HL-60 (cell line): ENCODE results near the gene P2RX2.

Source experiments
- POLR2AphosphoS5 ChIP-seq: IDR thresholded peaks from 2 replicates; pipeline ENCODE4 v1.6.1; 2012; ENCODE audit warnings: low read depth
- TF ChIP-seq, protein P1 (sequence below): IDR thresholded peaks from one replicate; pipeline ENCODE4 v1.5.1; 2011; ENCODE audit warnings: low read length, control low read depth, inconsistent platforms; ENCODE audit not compliant: insufficient read depth
- TF ChIP-seq, protein P2 (sequence below): IDR thresholded peaks from 2 replicates; pipeline ENCODE4 v1.6.1; 2012; ENCODE audit warnings: low read depth; ENCODE audit not compliant: insufficient replicate concordance

DNA sequence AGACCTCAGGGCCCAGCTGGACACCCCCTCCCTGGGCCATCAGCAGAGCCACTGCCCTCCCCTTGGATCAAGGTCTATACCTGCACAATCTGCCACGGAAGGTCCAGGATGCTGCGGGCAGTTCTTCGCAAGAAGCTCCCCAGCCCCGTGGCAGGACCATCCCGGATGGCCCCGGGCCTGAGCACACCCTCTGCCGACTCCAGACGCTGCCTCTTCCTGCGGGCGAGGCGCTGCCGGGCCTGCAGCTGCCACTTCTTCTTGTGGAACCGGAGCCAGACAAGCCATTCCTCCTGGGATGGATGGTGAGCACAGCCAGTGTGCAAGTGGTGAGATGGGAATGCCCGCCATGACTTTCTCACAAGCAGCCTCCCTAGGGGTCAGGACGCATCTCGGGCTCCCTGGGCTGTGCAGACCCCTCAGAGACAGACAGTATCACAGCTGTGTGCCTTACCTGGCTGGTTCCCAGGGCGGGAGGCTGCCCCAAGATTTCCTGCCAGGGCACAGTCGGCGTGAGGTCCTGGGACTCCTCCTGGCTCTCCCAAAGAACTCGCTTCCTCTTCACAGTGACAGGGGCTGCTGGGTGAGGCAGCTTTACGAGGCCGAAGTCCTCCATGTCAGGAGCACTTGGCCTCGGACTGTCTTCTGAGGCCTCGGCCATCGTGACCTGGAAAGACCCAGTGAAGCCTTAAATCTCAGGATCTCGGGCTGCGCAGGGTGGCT is 30.8 kb downstream of the P2RX2 start:
- TF ChIP-seq, protein P1, sequence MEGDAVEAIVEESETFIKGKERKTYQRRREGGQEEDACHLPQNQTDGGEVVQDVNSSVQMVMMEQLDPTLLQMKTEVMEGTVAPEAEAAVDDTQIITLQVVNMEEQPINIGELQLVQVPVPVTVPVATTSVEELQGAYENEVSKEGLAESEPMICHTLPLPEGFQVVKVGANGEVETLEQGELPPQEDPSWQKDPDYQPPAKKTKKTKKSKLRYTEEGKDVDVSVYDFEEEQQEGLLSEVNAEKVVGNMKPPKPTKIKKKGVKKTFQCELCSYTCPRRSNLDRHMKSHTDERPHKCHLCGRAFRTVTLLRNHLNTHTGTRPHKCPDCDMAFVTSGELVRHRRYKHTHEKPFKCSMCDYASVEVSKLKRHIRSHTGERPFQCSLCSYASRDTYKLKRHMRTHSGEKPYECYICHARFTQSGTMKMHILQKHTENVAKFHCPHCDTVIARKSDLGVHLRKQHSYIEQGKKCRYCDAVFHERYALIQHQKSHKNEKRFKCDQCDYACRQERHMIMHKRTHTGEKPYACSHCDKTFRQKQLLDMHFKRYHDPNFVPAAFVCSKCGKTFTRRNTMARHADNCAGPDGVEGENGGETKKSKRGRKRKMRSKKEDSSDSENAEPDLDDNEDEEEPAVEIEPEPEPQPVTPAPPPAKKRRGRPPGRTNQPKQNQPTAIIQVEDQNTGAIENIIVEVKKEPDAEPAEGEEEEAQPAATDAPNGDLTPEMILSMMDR = no peak
- TF ChIP-seq, protein P2, sequence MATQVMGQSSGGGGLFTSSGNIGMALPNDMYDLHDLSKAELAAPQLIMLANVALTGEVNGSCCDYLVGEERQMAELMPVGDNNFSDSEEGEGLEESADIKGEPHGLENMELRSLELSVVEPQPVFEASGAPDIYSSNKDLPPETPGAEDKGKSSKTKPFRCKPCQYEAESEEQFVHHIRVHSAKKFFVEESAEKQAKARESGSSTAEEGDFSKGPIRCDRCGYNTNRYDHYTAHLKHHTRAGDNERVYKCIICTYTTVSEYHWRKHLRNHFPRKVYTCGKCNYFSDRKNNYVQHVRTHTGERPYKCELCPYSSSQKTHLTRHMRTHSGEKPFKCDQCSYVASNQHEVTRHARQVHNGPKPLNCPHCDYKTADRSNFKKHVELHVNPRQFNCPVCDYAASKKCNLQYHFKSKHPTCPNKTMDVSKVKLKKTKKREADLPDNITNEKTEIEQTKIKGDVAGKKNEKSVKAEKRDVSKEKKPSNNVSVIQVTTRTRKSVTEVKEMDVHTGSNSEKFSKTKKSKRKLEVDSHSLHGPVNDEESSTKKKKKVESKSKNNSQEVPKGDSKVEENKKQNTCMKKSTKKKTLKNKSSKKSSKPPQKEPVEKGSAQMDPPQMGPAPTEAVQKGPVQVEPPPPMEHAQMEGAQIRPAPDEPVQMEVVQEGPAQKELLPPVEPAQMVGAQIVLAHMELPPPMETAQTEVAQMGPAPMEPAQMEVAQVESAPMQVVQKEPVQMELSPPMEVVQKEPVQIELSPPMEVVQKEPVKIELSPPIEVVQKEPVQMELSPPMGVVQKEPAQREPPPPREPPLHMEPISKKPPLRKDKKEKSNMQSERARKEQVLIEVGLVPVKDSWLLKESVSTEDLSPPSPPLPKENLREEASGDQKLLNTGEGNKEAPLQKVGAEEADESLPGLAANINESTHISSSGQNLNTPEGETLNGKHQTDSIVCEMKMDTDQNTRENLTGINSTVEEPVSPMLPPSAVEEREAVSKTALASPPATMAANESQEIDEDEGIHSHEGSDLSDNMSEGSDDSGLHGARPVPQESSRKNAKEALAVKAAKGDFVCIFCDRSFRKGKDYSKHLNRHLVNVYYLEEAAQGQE = no peak
- no peak for TF ChIP-seq POLR2AphosphoS5
